HCT116 (cell line): Measurements from ENCODE around the gene FBXL16. TPM values are rescaled to one million over a fixed set of nuclear protein-coding genes. Genes with fewer than 3 reads are reported as not detected.

ENCODE experiments used
- ATAC-seq: fragments of 200-7000 bp; cut with Tn5 transposase; 2 replicates; pipeline ENCODE4 v1.9.1; 2020; ENCODE audit warnings: mild to moderate bottlenecking, moderate library complexity
- BruUV-seq: library from RNA; stranded (reverse); fragments of 400-500 nt; replicated peaks from 2 replicates; lab custom pipeline; 2021; lab: Mats Ljungman, UMichigan
- CTCF ChIA-PET: fragments of 300-600 bp; sonication (Branson Sonifier 250); formaldehyde crosslinking; loops from one replicate; lab custom pipeline; 2021; ENCODE audit warnings: antibody characterized with exemption; lab: Charles Lee
- POLR2A ChIA-PET: fragments of 300-600, 350-600 bp; sonication (Branson Sonifier 250); formaldehyde crosslinking; loops from one replicate; lab custom pipeline; 2021; ENCODE audit warnings: antibody characterized with exemption; lab: Charles Lee
- RAD21 ChIA-PET, 2 experiments: fragments of 300-600 bp; sonication (Branson Sonifier 250); formaldehyde crosslinking; loops; one replicate each; lab custom pipeline; 2023; ENCODE audit warnings: low total read pairs in 2 of 2; ENCODE audit not compliant: uncharacterized antibody in 2 of 2, unreplicated experiment in 2 of 2, low non-redundant PET in 1 of 2; lab: Charles Lee
- DNase-seq: peaks from one replicate; pipeline ENCODE4 v3.0.0-alpha.2; 2010; ENCODE audit warnings: low read depth, low spot score
- H2AFZ ChIP-seq: fragments of 200-600 bp; shearing (Covaris generic), sonication (generic); 2 replicates; pipeline ENCODE4 v1.6.1; 2017; ENCODE audit warnings: low read depth, mixed run types, mixed read lengths, antibody characterized with exemption, low read length; ENCODE audit not compliant: poor library complexity, severe bottlenecking
- H3K27ac ChIP-seq: 2 replicates; pipeline ENCODE4 v1.5.1; 2012; ENCODE audit warnings: low read depth, low read length
- H3K27me3 ChIP-seq: fragments of 200-600 bp; sonication (generic); 2 replicates; pipeline ENCODE4 v1.6.1; 2016; ENCODE audit warnings: mixed run types, low read length, mixed read lengths; ENCODE audit not compliant: insufficient read depth
- H3K36me3 ChIP-seq, 2 experiments: fragments of 200-500 bp in 1 of 2; fragments of 200-600 bp in 1 of 2; sonication (Bioruptor generic) in 1 of 2; sonication (generic) in 1 of 2; 2 replicates each; pipeline versions ENCODE4 v1.5.1 to v1.6.1; 2014 to 2016; ENCODE audit warnings: low read length in 2 of 2, inconsistent platforms in 1 of 2, mixed read lengths in 1 of 2, mixed run types in 1 of 2; ENCODE audit not compliant: insufficient read depth in 2 of 2, control insufficient read depth in 1 of 2
- H3K4me1 ChIP-seq, 2 experiments: fragments of 200-600 bp in 1 of 2; sonication (generic) in 1 of 2; 2 replicates each; pipeline versions ENCODE4 v1.5.1 to v1.6.1; 2012 to 2017; ENCODE audit warnings: low read length in 2 of 2, inconsistent platforms in 1 of 2, mild to moderate bottlenecking in 1 of 2, mixed read lengths in 1 of 2, mixed run types in 1 of 2, moderate library complexity in 1 of 2; ENCODE audit not compliant: insufficient read depth in 2 of 2, control insufficient read depth in 1 of 2
- H3K4me2 ChIP-seq: fragments of 200-600 bp; sonication (generic); 2 replicates; pipeline ENCODE4 v1.6.1; 2017; ENCODE audit warnings: mixed run types, low read length, mixed read lengths
- H3K4me3 ChIP-seq, 2 experiments: fragments of 200-600 bp in 1 of 2; sonication (generic) in 1 of 2; replicated peaks in 1 of 2; 2 replicates each; pipeline ENCODE4 v1.5.1; 2011 to 2016; ENCODE audit warnings: low read length in 2 of 2, control low read depth in 1 of 2, low read depth in 1 of 2, mild to moderate bottlenecking in 1 of 2, mixed read lengths in 1 of 2, mixed run types in 1 of 2
- H3K79me2 ChIP-seq: fragments of 200-600 bp; sonication (generic); 2 replicates; pipeline ENCODE4 v1.6.1; 2017; ENCODE audit warnings: mild to moderate bottlenecking, mixed run types, low read length, moderate library complexity, mixed read lengths; ENCODE audit not compliant: insufficient read depth
- H3K9ac ChIP-seq: fragments of 200-600 bp; sonication (generic); 2 replicates; pipeline ENCODE4 v1.6.1; 2016; ENCODE audit warnings: low read length, mixed read lengths
- H3K9me2 ChIP-seq: fragments of 200-600 bp; sonication (generic), shearing (Covaris generic); 2 replicates; pipeline ENCODE4 v1.6.1; 2017; ENCODE audit warnings: mixed run types, mild to moderate bottlenecking, moderate library complexity; ENCODE audit not compliant: insufficient read depth
- H3K9me3 ChIP-seq, 2 experiments: fragments of 200-500 bp in 1 of 2; fragments of 200-600 bp in 1 of 2; sonication (Bioruptor generic) in 1 of 2; sonication (generic) in 1 of 2; 2 replicates each; pipeline ENCODE4 v1.6.1; 2014 to 2017; ENCODE audit warnings: low read length in 2 of 2, mixed read lengths in 2 of 2, inconsistent platforms in 1 of 2, low read depth in 1 of 2, mild to moderate bottlenecking in 1 of 2, mixed run types in 1 of 2, moderate library complexity in 1 of 2; ENCODE audit not compliant: control insufficient read depth in 1 of 2, insufficient read depth in 1 of 2
- H4K20me1 ChIP-seq: fragments of 200-600 bp; sonication (generic), shearing (Covaris generic); 2 replicates; pipeline ENCODE4 v1.6.1; 2017; ENCODE audit warnings: mixed run types, mild to moderate bottlenecking, moderate library complexity; ENCODE audit not compliant: insufficient read depth
- EGR1 ChIP-seq: IDR thresholded peaks from 2 replicates; pipeline ENCODE4 v1.6.1; 2012; ENCODE audit warnings: low read depth
- ELF1 ChIP-seq: IDR thresholded peaks from 2 replicates; pipeline ENCODE4 v1.6.1; 2012; ENCODE audit warnings: low read depth, borderline replicate concordance
- EZH2 ChIP-seq: fragments of 200-600 bp; sonication (generic); IDR thresholded peaks from 2 replicates; pipeline ENCODE4 v1.6.1; 2017; ENCODE audit warnings: antibody characterized with exemption, mixed run types
- FOSL1 ChIP-seq: IDR thresholded peaks from 2 replicates; pipeline ENCODE4 v1.6.1; 2012; ENCODE audit warnings: low read depth
- JUND ChIP-seq: IDR thresholded peaks from 2 replicates; pipeline ENCODE4 v1.6.1; 2012
- POLR2A ChIP-seq: IDR thresholded peaks from 2 replicates; pipeline ENCODE4 v1.7.0; 2011; ENCODE audit warnings: borderline replicate concordance; ENCODE audit not compliant: insufficient read depth, insufficient read length; ENCODE audit errors: extremely low read depth
- SP1 ChIP-seq: IDR thresholded peaks from 2 replicates; pipeline ENCODE4 v1.6.1; 2012; ENCODE audit warnings: low read depth
- intact Hi-C: fragments of 100-400 bp; cut with micrococcal nuclease; formaldehyde crosslinking; loops from 2 replicates; pipeline ENCODE4 v1.10.0; 2022
- total RNA-seq: library from RNA; stranded (reverse); gene quantifications from one replicate; pipeline ENCODE4 v1.2.1, GENCODE V29; 2021; ENCODE audit not compliant: unreplicated experiment
- TF ChIP-seq, protein P1 (sequence below): IDR thresholded peaks from 2 replicates; pipeline ENCODE4 v1.6.1; 2012
- TF ChIP-seq, protein P2 (sequence below): IDR thresholded peaks from 2 replicates; pipeline ENCODE4 v1.6.1; 2012; ENCODE audit warnings: low read depth

Gene FBXL16
- total RNA-seq, 1 experiment from 2014 or later: 49.7 TPM

DNA sequence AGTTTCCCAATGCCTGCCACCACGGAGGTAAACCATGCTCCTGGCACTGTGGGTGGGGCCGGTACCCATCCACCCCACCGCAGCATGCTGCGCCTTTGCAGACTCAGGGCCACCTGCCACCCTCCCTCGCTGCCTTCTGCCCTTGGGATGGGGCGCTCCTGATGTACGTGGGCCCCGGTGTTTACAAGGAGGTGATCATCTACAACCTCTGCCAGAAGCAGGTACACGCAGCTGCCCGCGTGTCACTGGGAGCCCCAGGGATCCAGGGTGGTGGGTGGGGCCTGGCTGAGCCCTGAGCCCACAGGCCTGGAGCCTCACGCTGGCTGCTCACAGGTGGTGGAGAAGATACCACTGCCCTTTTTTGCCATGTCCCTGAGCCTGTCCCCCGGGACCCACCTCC, 39.0 kb downstream of the FBXL16 start (continued):
- TF ChIP-seq, protein P1, sequence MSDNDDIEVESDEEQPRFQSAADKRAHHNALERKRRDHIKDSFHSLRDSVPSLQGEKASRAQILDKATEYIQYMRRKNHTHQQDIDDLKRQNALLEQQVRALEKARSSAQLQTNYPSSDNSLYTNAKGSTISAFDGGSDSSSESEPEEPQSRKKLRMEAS: no peak
- TF ChIP-seq ELF1: no peak
- TF ChIP-seq POLR2A: no peak
- TF ChIP-seq EZH2: no peak
- no peak for TF ChIP-seq FOSL1
- no peak for TF ChIP-seq SP1
- no peak for TF ChIP-seq EGR1

DNA sequence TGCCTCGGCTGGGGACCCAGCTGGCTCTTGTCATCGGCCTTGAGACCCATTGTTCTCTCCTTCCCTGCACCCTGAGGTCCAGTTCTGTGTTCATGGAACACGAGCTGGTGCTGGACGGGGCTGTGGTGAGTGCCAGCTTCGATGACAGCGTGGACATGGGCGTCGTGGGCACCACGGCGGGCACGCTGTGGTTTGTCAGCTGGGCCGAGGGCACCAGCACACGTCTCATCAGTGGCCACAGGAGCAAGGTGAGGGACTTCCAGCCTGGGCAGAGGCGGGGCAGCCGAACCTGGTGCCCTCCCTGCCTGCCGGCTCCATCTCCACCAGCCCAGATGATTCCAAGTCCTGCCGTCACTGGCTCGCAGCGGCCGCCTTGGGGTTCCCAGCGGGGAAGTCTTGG, 43.0 kb downstream of the FBXL16 start:
- intact Hi-C loops: no loop called here
- Histone ChIP-seq H3K9me2 (no peaks in the 10 kb centered on the region), H3K4me2 (no peak overlapping the region), H3K9ac (no peak overlapping the region), H3K79me2 (no peaks in the 10 kb centered on the region), H3K4me3 (no peak overlapping the region), H3K36me3 (no peaks in the 10 kb centered on the region), H3K9me3 (no peaks in the 10 kb centered on the region), H3K27ac (no peak overlapping the region), H4K20me1 (no peaks in the 10 kb centered on the region), H2AFZ (no peak overlapping the region), H3K27me3 (no peaks in the 10 kb centered on the region), H3K4me1 (peaks cover 3 to 12% of the 10 kb centered on the region in 2 experiments; a peak in 2 of 4 replicates)
- BruUV-seq: TSS peak; percentile 29
- TF ChIP-seq, protein P2, sequence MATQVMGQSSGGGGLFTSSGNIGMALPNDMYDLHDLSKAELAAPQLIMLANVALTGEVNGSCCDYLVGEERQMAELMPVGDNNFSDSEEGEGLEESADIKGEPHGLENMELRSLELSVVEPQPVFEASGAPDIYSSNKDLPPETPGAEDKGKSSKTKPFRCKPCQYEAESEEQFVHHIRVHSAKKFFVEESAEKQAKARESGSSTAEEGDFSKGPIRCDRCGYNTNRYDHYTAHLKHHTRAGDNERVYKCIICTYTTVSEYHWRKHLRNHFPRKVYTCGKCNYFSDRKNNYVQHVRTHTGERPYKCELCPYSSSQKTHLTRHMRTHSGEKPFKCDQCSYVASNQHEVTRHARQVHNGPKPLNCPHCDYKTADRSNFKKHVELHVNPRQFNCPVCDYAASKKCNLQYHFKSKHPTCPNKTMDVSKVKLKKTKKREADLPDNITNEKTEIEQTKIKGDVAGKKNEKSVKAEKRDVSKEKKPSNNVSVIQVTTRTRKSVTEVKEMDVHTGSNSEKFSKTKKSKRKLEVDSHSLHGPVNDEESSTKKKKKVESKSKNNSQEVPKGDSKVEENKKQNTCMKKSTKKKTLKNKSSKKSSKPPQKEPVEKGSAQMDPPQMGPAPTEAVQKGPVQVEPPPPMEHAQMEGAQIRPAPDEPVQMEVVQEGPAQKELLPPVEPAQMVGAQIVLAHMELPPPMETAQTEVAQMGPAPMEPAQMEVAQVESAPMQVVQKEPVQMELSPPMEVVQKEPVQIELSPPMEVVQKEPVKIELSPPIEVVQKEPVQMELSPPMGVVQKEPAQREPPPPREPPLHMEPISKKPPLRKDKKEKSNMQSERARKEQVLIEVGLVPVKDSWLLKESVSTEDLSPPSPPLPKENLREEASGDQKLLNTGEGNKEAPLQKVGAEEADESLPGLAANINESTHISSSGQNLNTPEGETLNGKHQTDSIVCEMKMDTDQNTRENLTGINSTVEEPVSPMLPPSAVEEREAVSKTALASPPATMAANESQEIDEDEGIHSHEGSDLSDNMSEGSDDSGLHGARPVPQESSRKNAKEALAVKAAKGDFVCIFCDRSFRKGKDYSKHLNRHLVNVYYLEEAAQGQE: no peak
- TF ChIP-seq JUND: no peak
- ATAC-seq (no peak), DNase-seq (no peak)
- RAD21 ChIA-PET: no interaction called here
- POLR2A ChIA-PET: no interaction called here
- CTCF ChIA-PET: no interaction called here
